GM13976 (cell line): ENCODE measurements around the gene ZNF43.

Experiments used
- DNase-seq: peaks from one replicate; pipeline ENCODE4 v3.0.0; 2012; ENCODE audit warnings: low spot score
- CTCF ChIP-seq: IDR thresholded peaks from 2 replicates; pipeline ENCODE4 v1.5.1; 2012; ENCODE audit warnings: borderline replicate concordance, mild to moderate bottlenecking; ENCODE audit not compliant: insufficient read depth; ENCODE audit errors: extremely low read depth, missing control alignments, control extremely low read depth
- in situ Hi-C: fragments of 300-500 bp; cut with MboI; formaldehyde crosslinking; loops from one replicate; pipeline ENCODE4 v1.12.0; 2022; ENCODE audit warnings: low sequenced_read_pairs, mixed read lengths, inconsistent platforms; ENCODE audit not compliant: unreplicated experiment

ZNF43 gene

GRCh38 chr19:21851596-21852345, 15.8 kb upstream of the ZNF43 start:
- in situ Hi-C loops = no loop called here
- no peak for TF ChIP-seq CTCF
- peak; percentile 85 for DNase-seq

- no peak for TF ChIP-seq CTCF
- DNase-seq = no peak
- in situ Hi-C loops = no loop called here
Measured at GRCh38 chr19:21850656-21851255, 14.8 kb upstream of the ZNF43 start.

- no peak for TF ChIP-seq CTCF
- in situ Hi-C loops = no loop called here
- DNase-seq = no peak
Measured at GRCh38 chr19:21848706-21849105, 12.7 kb upstream of the ZNF43 start.

GRCh38 chr19:21843081-21843480, 7.1 kb upstream of the ZNF43 start:
- in situ Hi-C loops = no loop called here
- no peak for DNase-seq
- TF ChIP-seq CTCF = no peak

- in situ Hi-C loops = no loop called here
- DNase-seq = no peak
- no peak for TF ChIP-seq CTCF
Measured at GRCh38 chr19:21841488-21842097, 5.6 kb upstream of the ZNF43 start.

GRCh38 chr19:21841081-21841480, 5.1 kb upstream of the ZNF43 start:
- DNase-seq = no peak
- TF ChIP-seq CTCF = no peak
- in situ Hi-C loops = no loop called here
